HG02884 (cell line): ENCODE data around the gene GATAD2A.

Experiments
- ATAC-seq: cut with Tn5 transposase; IDR thresholded peaks from one replicate; pipeline ENCODE4 v1.9.1; 2021; ENCODE audit warnings: mild to moderate bottlenecking, moderate library complexity; ENCODE audit not compliant: unreplicated experiment

The GATAD2A gene

GRCh38 chr19:19558055-19558454 is 152.6 kb downstream of the GATAD2A start:
- ATAC-seq = no peak
